GM12801 (cell line): Measurements from ENCODE around the gene LSM14B.

Experiments
- TF ChIP-seq, protein P1 (sequence below): IDR thresholded peaks from one replicate; pipeline ENCODE4 v1.5.1; 2011; ENCODE audit warnings: control low read depth; ENCODE audit not compliant: insufficient read length; ENCODE audit errors: extremely low read depth

Gene LSM14B

DNA sequence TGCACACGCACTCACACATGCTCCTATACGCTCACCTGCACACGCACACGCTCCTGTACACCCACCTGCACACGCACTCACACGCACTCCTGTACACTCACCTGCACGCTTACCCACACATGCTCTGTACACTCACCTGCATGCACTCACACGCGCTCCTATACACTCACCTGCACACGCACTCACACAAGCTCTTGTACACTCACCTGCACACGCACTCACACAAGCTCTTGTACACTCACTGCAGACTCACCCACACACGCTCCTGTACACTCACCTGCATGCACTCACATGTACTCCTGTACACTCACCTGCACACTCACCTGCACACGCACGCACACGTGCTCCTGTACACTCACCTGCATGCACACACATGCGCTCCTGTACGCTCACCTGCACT lies 34.6 kb upstream of the LSM14B start:
- TF ChIP-seq, protein P1, sequence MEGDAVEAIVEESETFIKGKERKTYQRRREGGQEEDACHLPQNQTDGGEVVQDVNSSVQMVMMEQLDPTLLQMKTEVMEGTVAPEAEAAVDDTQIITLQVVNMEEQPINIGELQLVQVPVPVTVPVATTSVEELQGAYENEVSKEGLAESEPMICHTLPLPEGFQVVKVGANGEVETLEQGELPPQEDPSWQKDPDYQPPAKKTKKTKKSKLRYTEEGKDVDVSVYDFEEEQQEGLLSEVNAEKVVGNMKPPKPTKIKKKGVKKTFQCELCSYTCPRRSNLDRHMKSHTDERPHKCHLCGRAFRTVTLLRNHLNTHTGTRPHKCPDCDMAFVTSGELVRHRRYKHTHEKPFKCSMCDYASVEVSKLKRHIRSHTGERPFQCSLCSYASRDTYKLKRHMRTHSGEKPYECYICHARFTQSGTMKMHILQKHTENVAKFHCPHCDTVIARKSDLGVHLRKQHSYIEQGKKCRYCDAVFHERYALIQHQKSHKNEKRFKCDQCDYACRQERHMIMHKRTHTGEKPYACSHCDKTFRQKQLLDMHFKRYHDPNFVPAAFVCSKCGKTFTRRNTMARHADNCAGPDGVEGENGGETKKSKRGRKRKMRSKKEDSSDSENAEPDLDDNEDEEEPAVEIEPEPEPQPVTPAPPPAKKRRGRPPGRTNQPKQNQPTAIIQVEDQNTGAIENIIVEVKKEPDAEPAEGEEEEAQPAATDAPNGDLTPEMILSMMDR = no peak

DNA sequence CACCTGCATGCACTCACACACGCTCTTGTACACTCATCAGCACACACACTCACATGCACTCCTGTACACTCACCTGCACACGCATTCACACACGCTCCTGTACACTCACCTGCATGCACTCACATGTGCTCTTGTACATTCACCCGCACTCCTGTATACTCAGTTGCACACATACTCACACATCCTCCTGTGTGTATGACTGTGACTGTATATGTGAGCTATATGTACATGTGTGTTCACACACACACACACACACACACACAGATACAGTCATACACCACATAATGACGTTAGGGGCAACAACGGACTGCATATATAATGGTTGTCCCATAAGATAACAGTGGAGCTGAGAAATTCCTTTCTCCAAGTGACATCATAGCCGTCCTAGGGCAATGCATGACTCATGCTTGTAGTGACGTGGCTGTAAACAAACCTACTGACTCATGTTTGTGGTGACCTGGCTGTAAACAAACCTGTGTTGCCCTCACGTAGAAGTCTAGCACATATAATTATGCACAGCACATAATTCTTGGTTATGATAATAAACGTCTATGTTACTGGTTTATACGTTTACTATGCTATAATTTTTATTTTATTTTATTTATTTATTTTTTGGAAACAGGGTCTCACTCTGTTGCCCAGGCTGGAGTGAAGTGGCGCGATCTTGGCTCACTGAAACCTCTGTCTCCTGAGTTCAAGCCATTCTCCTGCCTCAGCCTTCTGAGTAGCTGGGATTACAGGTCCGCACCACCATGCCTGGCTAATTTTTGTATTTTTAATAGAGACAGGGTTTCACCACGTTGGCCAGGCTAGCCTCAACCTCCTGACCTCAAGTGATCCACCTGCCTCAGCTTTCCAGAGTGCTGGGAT lies 33.8 kb upstream of the LSM14B start:
- TF ChIP-seq, protein P1 = no peak

DNA sequence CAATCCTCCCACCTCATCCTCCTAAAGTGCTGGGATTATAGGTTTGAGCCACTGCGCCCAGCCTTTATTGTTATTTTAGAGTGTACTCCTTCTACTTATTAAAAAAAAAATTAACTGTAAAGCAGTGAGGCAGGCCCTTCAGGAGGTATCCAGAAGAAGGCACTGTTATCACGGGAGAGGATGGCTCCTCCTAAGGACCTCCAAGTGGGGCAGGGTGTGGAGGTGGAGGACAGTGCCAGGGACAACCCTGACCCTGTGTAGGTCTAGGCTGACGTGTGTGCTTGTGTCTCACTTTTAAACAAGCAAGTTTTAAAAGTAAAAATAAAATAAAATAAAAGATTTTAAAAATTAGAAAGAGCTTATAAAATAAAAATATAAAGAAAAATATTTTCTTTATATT lies 32.9 kb upstream of the LSM14B start:
- TF ChIP-seq, protein P1 = no peak

DNA sequence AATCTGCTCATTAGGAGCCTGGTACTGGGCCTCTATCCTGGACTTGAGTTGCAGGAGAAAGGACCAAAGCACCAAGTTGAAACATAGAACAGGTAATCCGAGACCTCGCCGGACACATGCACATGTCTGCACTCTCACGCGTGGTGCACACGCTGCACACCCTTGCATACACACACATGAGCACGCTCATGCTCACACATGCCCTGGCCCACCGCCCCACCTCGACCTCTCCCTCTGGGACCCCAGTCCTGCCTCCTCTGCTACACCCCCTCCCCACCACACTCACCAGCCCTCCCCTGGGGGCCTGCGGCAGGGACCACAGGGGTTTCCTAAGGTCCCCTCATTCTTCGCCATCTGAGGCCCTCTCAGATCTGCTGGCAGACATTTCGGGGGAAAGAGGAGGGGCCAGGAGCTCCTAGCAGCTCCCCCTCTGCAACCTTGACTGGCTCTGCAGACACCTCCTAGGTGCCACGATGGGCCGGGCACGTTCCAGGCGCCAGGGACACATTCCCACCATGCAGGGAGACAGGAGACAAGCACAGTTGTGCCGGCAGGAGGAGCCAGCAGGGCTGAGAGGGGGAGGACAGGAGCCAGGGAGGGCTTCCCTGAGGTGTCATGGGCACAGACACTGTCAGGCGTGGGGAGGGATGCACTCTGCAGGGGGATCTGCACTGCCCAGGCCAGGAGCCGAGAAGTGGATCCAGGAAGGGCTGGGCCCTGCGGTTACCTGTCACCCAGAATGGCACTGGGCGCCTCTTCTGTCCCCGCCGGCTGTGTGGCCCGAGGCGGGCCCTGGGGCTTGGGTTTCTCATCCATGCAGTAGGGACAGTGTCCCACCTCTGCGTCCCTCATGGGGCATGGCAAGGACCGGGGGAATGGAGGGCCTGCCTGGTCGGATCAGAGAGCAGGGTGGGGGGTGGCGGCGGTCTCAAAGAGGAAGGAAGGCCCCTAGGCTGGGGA lies 25.6 kb upstream of the LSM14B start:
- TF ChIP-seq, protein P1 = no peak

DNA sequence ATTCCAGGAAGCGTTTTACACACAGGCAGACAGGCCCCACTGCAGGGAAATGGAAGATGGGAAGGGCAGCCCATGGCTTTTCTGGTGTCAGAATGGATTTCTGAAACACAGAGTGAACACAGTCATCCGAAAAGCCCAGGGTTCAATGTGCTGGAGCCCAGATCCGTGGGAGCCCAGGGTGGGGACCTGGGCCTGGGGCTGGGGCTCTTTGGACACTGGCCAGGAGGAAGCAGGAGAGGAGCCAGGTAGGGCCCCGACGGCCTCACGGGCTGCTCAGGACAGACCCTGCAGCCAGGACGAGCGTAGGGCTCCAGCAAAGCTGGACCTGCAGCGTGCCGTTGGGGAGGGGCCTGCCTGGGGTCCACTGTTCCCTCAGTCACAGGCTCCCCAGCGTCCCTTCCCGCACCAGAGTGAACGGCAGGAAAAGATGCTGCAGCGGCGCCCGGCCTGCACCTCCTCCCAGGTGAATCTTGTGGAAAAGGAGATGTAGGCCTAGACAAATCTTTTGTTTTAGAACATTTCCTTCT lies 24.3 kb upstream of the LSM14B start:
- TF ChIP-seq, protein P1 = no peak

DNA sequence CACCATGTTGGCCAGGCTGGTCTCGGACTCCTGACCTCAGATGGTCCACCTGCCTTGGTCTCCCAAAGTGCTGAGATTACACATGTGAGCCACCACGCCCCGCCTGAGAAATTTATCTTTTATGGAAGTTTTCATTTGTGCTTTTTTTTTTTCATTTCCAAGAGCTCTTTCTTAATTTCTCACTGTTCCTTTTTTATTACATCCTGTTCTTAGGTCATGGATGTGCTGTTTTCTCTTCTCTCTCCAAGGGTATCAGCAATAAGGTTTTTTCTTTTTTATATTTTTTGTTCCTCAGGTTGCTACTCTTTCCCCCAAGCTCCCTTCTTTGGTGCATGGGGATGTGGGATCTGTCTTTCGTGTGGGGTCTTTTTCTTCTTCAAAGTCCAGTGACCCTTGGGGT lies 21.2 kb upstream of the LSM14B start:
- TF ChIP-seq, protein P1 = no peak
